Measurements from ENCODE around the gene PSD4. TPM values are rescaled to one million over a fixed set of nuclear protein-coding genes. Genes with fewer than 3 reads are reported as not detected.

PSD4 gene
- total RNA-seq, 1 experiment from 2014 or later = 46.6 TPM

- no peaks in the 10 kb centered on the region for H4K20me1 ChIP-seq (ENCODE audit: low read length)
- DNase-seq = no peak
- H3K4me2 ChIP-seq (ENCODE audit: low read length) = no peak overlapping the region
- BruUV-seq (replicated peaks) = no TSS peak
- H3K9me2 ChIP-seq (replicated peaks; ENCODE audit: low read length) = no peaks in the 10 kb centered on the region
- no peak for TF ChIP-seq EZH2 (IDR thresholded peaks at IDR 0.05; ENCODE audit: low read length, unreplicated experiment)
- TF ChIP-seq CTCF (conservative IDR thresholded peaks at IDR 0.05; ENCODE audit: low read depth, low read length) = no peak
- no peak for TF ChIP-seq EZH2phosphoT487 (IDR thresholded peaks at IDR 0.05; ENCODE audit: borderline replicate concordance, low read length)
- no peaks in the 10 kb centered on the region for H3K36me3 ChIP-seq (ENCODE audit: low read depth, low read length)
- H3K27me3 ChIP-seq (ENCODE audit: low read length) = no peaks in the 10 kb centered on the region
- no peaks in the 10 kb centered on the region for H3K79me2 ChIP-seq (ENCODE audit: low read length)
- no peaks in the 10 kb centered on the region for H3F3A ChIP-seq (ENCODE audit: low read length, unreplicated experiment)
- H3K4me1 ChIP-seq (ENCODE audit: insufficient read depth, low read length) = no peaks in the 10 kb centered on the region
- ChIA-PET CTCF (no interaction called here), POLR2A (ENCODE audit: unreplicated experiment) (no interaction called here)
- no peak overlapping the region for H3K9ac ChIP-seq (ENCODE audit: low read length)
- H3K9me3 ChIP-seq (ENCODE audit: low read length) = no peaks in the 10 kb centered on the region
- no peak overlapping the region for H3K4me3 ChIP-seq (ENCODE audit: low read length)
- H2AFZ ChIP-seq (ENCODE audit: low read length) = no peak overlapping the region
- no peak overlapping the region for H3K27ac ChIP-seq (ENCODE audit: low read length)
- ATAC-seq = no peak
- intact Hi-C loops (cut with micrococcal nuclease) = no loop called here
Measured at GRCh38 chr2:113229795-113230194, 56.0 kb downstream of the PSD4 start.

GRCh38 chr2:113230531-113230930 is 56.8 kb downstream of the PSD4 start:
- Histone ChIP-seq H2AFZ (ENCODE audit: low read length) (no peak overlapping the region), H3K4me3 (ENCODE audit: low read length) (no peak overlapping the region), H3K27ac (ENCODE audit: low read length) (no peak overlapping the region), H3K9me3 (ENCODE audit: low read length) (no peaks in the 10 kb centered on the region), H3F3A (ENCODE audit: low read length, unreplicated experiment) (no peaks in the 10 kb centered on the region), H3K79me2 (ENCODE audit: low read length) (peaks cover 4% of the 10 kb centered on the region; the same call in 1 of the 2 replicates), H4K20me1 (ENCODE audit: low read length) (no peaks in the 10 kb centered on the region), H3K9ac (ENCODE audit: low read length) (no peak overlapping the region), H3K4me1 (ENCODE audit: insufficient read depth, low read length) (no peaks in the 10 kb centered on the region), H3K27me3 (ENCODE audit: low read length) (no peaks in the 10 kb centered on the region), H3K36me3 (ENCODE audit: low read depth, low read length) (no peaks in the 10 kb centered on the region), H3K9me2 (replicated peaks; ENCODE audit: low read length) (no peaks in the 10 kb centered on the region), H3K4me2 (ENCODE audit: low read length) (no peak overlapping the region)
- intact Hi-C loops (cut with micrococcal nuclease) = no loop called here
- ChIA-PET CTCF (interaction anchor here (0.7 kb wide), 1 partner anchor 32 kb away, joined by 3 read pairs; no protein-coding TSS in a partner anchor), POLR2A (ENCODE audit: unreplicated experiment) (no interaction called here)
- TF ChIP-seq EZH2 (IDR thresholded peaks at IDR 0.05; ENCODE audit: low read length, unreplicated experiment) (no peak), CTCF (conservative IDR thresholded peaks at IDR 0.05; ENCODE audit: low read depth, low read length) (no peak)
- DNase-seq (no peak), ATAC-seq (no peak)
- no TSS peak for BruUV-seq (replicated peaks)

- CTCF ChIA-PET = interaction anchor here (0.7 kb wide), 1 partner anchor 32 kb away, joined by 3 read pairs; no protein-coding TSS in a partner anchor
- POLR2A ChIA-PET (ENCODE audit: unreplicated experiment) = no interaction called here
- H3K27ac ChIP-seq (ENCODE audit: low read length) = no peak overlapping the region
Measured at GRCh38 chr2:113231064-113231463, 57.3 kb downstream of the PSD4 start.

More at GRCh38 chr2:113231064-113231463, 57.3 kb downstream of the PSD4 start:
- TF ChIP-seq EZH2phosphoT487 (IDR thresholded peaks at IDR 0.05; ENCODE audit: borderline replicate concordance, low read length) (no peak), EZH2 (IDR thresholded peaks at IDR 0.05; ENCODE audit: low read length, unreplicated experiment) (no peak), CTCF (conservative IDR thresholded peaks at IDR 0.05; ENCODE audit: low read depth, low read length) (no peak)
- Histone ChIP-seq H3K27me3 (ENCODE audit: low read length) (no peaks in the 10 kb centered on the region), H3K9me2 (replicated peaks; ENCODE audit: low read length) (no peaks in the 10 kb centered on the region), H3K9me3 (ENCODE audit: low read length) (no peaks in the 10 kb centered on the region), H3K9ac (ENCODE audit: low read length) (no peak overlapping the region), H3K4me3 (ENCODE audit: low read length) (no peak overlapping the region), H2AFZ (ENCODE audit: low read length) (no peak overlapping the region), H3K36me3 (ENCODE audit: low read depth, low read length) (no peaks in the 10 kb centered on the region), H3K4me2 (ENCODE audit: low read length) (no peak overlapping the region), H3F3A (ENCODE audit: low read length, unreplicated experiment) (no peaks in the 10 kb centered on the region), H4K20me1 (ENCODE audit: low read length) (no peaks in the 10 kb centered on the region), H3K79me2 (ENCODE audit: low read length) (peaks cover 7% of the 10 kb centered on the region; the same call in 1 of the 2 replicates), H3K4me1 (ENCODE audit: insufficient read depth, low read length) (no peaks in the 10 kb centered on the region)
- no peak for DNase-seq
- ATAC-seq = no peak
- intact Hi-C loops (cut with micrococcal nuclease) = no loop called here
- no TSS peak for BruUV-seq (replicated peaks)

All from PC-3 (cell line).